OCI-LY7 (cell line): ENCODE measurements around the gene RASGRP3. TPM values are rescaled to one million over a fixed set of nuclear protein-coding genes. Genes with fewer than 3 reads are reported as not detected.
A peak's percentile ranks its signal among the peaks of the same experiment; 100 is the strongest.

Experiments
- Bru-seq: library from RNA; stranded (reverse); fragments of 400-500 nt; gene quantifications from one replicate; lab custom pipeline; 2021; lab: Mats Ljungman, UMichigan
- BruChase-seq, 2 experiments: library from RNA; stranded (reverse); fragments of 400-500 nt; gene quantifications; one replicate each; lab custom pipeline; 2021; lab: Mats Ljungman, UMichigan
- BruUV-seq: library from RNA; stranded (reverse); fragments of 400-500 nt; replicated peaks from 2 replicates; lab custom pipeline; 2021; lab: Mats Ljungman, UMichigan
- CTCF ChIA-PET: fragments of 300-600 bp; sonication (Branson Sonifier 250); formaldehyde crosslinking; loops from one replicate; lab custom pipeline; 2022; ENCODE audit warnings: antibody characterized with exemption; ENCODE audit not compliant: unreplicated experiment; lab: Charles Lee
- POLR2A ChIA-PET: fragments of 300-600 bp; sonication (Branson Sonifier 250); formaldehyde crosslinking; loops from one replicate; lab custom pipeline; 2022; ENCODE audit warnings: antibody characterized with exemption; lab: Charles Lee
- DNase-seq: peaks from one replicate; pipeline ENCODE4 v3.0.0-alpha.2; 2015; ENCODE audit warnings: low spot score
- H2AFZ ChIP-seq: fragments of 200-600 bp; sonication (generic), shearing (Covaris generic); 2 replicates; pipeline ENCODE4 v1.6.1; 2014; ENCODE audit warnings: mild to moderate bottlenecking, antibody characterized with exemption, low read length, moderate library complexity
- H3K27ac ChIP-seq: fragments of 200-600 bp; sonication (generic); 2 replicates; pipeline ENCODE4 v1.5.1; 2014; ENCODE audit warnings: mixed run types, low read depth, mild to moderate bottlenecking, moderate library complexity, low read length, inconsistent platforms; ENCODE audit not compliant: poor library complexity, severe bottlenecking
- H3K36me3 ChIP-seq: fragments of 200-600 bp; sonication (generic); 2 replicates; pipeline ENCODE4 v1.6.1; 2014; ENCODE audit warnings: mild to moderate bottlenecking, antibody characterized with exemption, low read length, moderate library complexity, mixed read lengths; ENCODE audit not compliant: insufficient read depth
- H3K4me1 ChIP-seq: fragments of 200-600 bp; sonication (generic); 2 replicates; pipeline ENCODE4 v1.5.1; 2014; ENCODE audit warnings: mild to moderate bottlenecking, low read length; ENCODE audit not compliant: insufficient read depth, poor library complexity, severe bottlenecking
- H3K4me2 ChIP-seq: fragments of 200-600 bp; sonication (generic); 2 replicates; pipeline ENCODE4 v1.6.1; 2014; ENCODE audit warnings: mild to moderate bottlenecking, low read length
- H3K4me3 ChIP-seq: fragments of 200-600 bp; sonication (generic); 2 replicates; pipeline ENCODE4 v1.5.1; 2014; ENCODE audit warnings: mild to moderate bottlenecking, low read depth, low read length; ENCODE audit not compliant: poor library complexity, severe bottlenecking
- H3K79me2 ChIP-seq: fragments of 200-600 bp; sonication (generic); 2 replicates; pipeline ENCODE4 v1.6.1; 2016; ENCODE audit warnings: low read depth, mild to moderate bottlenecking, low read length, moderate library complexity, mixed read lengths; ENCODE audit not compliant: insufficient read depth
- H3K9me2 ChIP-seq: fragments of 200-600 bp; sonication (generic); 2 replicates; pipeline ENCODE4 v1.6.1; 2016; ENCODE audit warnings: mild to moderate bottlenecking, low read length, mixed read lengths; ENCODE audit not compliant: insufficient read depth
- H3K9me3 ChIP-seq: fragments of 200-600 bp; sonication (generic); 2 replicates; pipeline ENCODE4 v1.6.1; 2014; ENCODE audit warnings: mild to moderate bottlenecking, mixed run types, low read length, mixed read lengths
- H4K20me1 ChIP-seq: fragments of 200-600 bp; sonication (generic); 2 replicates; pipeline ENCODE4 v1.6.1; 2014; ENCODE audit warnings: mild to moderate bottlenecking, antibody characterized with exemption, low read length, moderate library complexity, mixed read lengths; ENCODE audit not compliant: insufficient read depth
- EZH2phosphoT487 ChIP-seq: fragments of 200-600 bp; sonication (generic); IDR thresholded peaks from 2 replicates; pipeline ENCODE4 v1.6.1; 2018; ENCODE audit warnings: low read depth, borderline replicate concordance, mild to moderate bottlenecking, mixed run types, antibody characterized with exemption, low read length, moderate library complexity, mixed read lengths
- intact Hi-C: fragments of 100-400 bp; cut with micrococcal nuclease; formaldehyde crosslinking; loops from one replicate; pipeline ENCODE4 v1.10.0; 2022; ENCODE audit not compliant: unreplicated experiment
- long read RNA-seq: library from polyadenylated mRNA; stranded (forward); transcript quantifications from one replicate; pipeline ENCODE4 v2.0.0, GENCODE V29; 2022
- total RNA-seq, 2 experiments: library from RNA; depleted of rRNA in 1 of 2; stranded (reverse); fragments of >200 nt in 1 of 2; shearing (Covaris generic) in 1 of 2; gene quantifications; 2 replicates each; pipeline ENCODE4 v1.2.3, GENCODE V29; 2014 to 2022
- TF ChIP-seq, protein P1 (sequence below): fragments of 200-600 bp; sonication (generic); conservative IDR thresholded peaks from 2 replicates; pipeline ENCODE4 v1.5.1; 2014; ENCODE audit warnings: mild to moderate bottlenecking, antibody characterized with exemption, low read length, moderate library complexity, mixed read lengths

Gene RASGRP3, protein sequence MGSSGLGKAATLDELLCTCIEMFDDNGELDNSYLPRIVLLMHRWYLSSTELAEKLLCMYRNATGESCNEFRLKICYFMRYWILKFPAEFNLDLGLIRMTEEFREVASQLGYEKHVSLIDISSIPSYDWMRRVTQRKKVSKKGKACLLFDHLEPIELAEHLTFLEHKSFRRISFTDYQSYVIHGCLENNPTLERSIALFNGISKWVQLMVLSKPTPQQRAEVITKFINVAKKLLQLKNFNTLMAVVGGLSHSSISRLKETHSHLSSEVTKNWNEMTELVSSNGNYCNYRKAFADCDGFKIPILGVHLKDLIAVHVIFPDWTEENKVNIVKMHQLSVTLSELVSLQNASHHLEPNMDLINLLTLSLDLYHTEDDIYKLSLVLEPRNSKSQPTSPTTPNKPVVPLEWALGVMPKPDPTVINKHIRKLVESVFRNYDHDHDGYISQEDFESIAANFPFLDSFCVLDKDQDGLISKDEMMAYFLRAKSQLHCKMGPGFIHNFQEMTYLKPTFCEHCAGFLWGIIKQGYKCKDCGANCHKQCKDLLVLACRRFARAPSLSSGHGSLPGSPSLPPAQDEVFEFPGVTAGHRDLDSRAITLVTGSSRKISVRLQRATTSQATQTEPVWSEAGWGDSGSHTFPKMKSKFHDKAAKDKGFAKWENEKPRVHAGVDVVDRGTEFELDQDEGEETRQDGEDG
- total RNA-seq (2014; rRNA removed; shearing (Covaris generic)) (5.1 and 5.3 TPM in 2 replicates), total RNA-seq (2022) (8.7 and 11.2 TPM in 2 replicates), Bru-seq, nascent RNA (percentile 47 among the genes with signal in this experiment), BruChase-seq, experiment 1, labeled RNA remaining after a 6-hour chase (percentile 41 among the genes with signal in this experiment), BruChase-seq, experiment 2, labeled RNA remaining after a 2-hour chase (percentile 45 among the genes with signal in this experiment)
- long read RNA-seq, full-length matches to known transcripts = 10 of 22 reads
- long read RNA-seq, partial matches to known transcripts = 8 of 22 reads
- long read RNA-seq, other reads (novel, unspliced or antisense) = 4 of 22 reads

DNA sequence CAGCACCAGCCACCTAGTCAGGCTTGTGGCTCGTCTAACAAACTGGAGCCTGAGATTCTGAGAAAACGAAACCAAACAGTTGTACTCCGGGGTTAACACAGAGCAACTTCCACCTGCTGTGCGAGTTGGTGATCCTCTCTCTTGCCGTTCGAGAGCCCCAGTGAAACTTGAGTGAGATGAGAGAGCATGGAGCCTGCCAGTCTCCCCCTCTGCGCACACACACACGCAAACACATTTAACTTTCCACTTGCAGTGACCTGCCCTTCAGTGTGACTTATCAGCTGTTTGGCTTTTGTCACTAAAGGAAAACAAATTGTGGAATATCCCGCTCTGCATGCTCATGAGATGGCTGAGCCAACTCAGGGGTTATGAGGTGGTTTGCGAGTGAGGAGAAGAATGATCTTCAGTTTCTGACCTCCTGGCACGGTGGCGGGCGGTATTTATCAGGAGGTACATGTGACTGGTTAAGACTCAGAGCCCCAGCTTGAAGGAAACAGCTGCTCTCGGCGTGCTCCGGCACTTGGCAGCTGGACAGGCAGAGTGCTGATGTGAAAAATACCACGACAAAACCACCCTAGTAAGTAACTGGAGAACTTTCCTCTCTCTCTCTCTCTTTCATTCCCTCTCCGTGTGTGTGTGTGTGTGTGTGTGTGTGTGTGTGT, at the start of gene RASGRP3:
Gene RASGRP3, plus strand, starts transcription at position 519 of the 662 bp plus-strand sequence. CDS start 38,488 bp downstream, outside the sequence.
- Histone ChIP-seq H3K36me3 (no peaks in the 10 kb centered on the region), H3K4me2 (peak within 1 kb of the TSS; percentile 81), H3K79me2 (no peaks in the 10 kb centered on the region), H3K4me3 (peak within 1 kb of the TSS; percentile 72), H4K20me1 (no peaks in the 10 kb centered on the region), H3K9me2 (no peaks in the 10 kb centered on the region), H2AFZ (peak within 1 kb of the TSS; percentile 96), H3K4me1 (peaks cover 36% of the 10 kb centered on the region), H3K9me3 (no peaks in the 10 kb centered on the region), H3K27ac (peak within 1 kb of the TSS; percentile 80)
- BruUV-seq = no TSS peak
- ChIA-PET CTCF (interaction anchor here (0.5 to 1.3 kb wide), 3 partner anchors 99 to 123 kb away, joined by 3 to 7 read pairs (median 3); partner anchors contain the start of gene FAM98A), POLR2A (interaction anchor here (0.6 to 1.8 kb wide), 5 partner anchors 44 to 1368 kb away, joined by 3 to 12 read pairs (median 3); partner anchors contain the start of gene FAM98A)
- no peak for TF ChIP-seq EZH2phosphoT487
- TF ChIP-seq, protein P1, sequence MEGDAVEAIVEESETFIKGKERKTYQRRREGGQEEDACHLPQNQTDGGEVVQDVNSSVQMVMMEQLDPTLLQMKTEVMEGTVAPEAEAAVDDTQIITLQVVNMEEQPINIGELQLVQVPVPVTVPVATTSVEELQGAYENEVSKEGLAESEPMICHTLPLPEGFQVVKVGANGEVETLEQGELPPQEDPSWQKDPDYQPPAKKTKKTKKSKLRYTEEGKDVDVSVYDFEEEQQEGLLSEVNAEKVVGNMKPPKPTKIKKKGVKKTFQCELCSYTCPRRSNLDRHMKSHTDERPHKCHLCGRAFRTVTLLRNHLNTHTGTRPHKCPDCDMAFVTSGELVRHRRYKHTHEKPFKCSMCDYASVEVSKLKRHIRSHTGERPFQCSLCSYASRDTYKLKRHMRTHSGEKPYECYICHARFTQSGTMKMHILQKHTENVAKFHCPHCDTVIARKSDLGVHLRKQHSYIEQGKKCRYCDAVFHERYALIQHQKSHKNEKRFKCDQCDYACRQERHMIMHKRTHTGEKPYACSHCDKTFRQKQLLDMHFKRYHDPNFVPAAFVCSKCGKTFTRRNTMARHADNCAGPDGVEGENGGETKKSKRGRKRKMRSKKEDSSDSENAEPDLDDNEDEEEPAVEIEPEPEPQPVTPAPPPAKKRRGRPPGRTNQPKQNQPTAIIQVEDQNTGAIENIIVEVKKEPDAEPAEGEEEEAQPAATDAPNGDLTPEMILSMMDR = no peak
- peak; percentile 81 for DNase-seq
- intact Hi-C loops = loop anchor here (1.0 to 5.0 kb wide), 2 partner anchors 107 to 121 kb away; partner anchors contain the start of gene FAM98A

DNA sequence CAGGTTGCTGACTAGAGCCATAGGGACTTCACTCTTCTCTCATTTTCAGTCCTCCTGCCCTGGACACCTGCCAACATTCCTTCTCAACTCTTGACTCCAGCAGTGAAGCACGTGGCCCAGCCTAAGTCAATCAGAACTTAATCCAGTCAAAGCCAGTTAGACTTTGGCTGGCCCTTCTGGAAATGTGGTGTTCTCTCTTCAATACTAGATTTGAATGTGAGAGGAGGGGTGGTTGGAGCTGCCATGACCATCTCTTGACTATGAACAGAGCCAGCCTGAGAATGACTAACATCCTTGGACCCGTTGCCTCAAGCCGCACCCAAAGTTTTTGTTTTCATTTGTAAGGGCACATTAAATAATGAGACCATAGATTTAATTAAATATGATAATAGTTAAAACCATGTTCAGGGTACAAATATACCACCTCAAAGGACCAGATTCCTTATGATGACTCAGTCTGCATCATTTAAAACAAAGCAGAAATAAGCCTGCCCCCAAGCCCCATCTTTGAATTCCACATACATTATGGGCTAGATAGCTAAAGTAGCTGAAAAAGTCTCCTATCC, 49.7 kb upstream of the RASGRP3 start:
- CTCF ChIA-PET = no interaction called here
- H3K4me1 ChIP-seq = no peaks in the 10 kb centered on the region
- BruUV-seq = no TSS peak
- H3K27ac ChIP-seq = no peak overlapping the region
- H3K9me2 ChIP-seq = no peaks in the 10 kb centered on the region
- H3K4me2 ChIP-seq = no peak overlapping the region
- no peak for DNase-seq
- no peak overlapping the region for H3K4me3 ChIP-seq
- no peak overlapping the region for H2AFZ ChIP-seq
- H3K79me2 ChIP-seq = no peaks in the 10 kb centered on the region
- intact Hi-C loops = no loop called here
- no peaks in the 10 kb centered on the region for H3K9me3 ChIP-seq
- no peaks in the 10 kb centered on the region for H4K20me1 ChIP-seq
- POLR2A ChIA-PET = no interaction called here
- no peaks in the 10 kb centered on the region for H3K36me3 ChIP-seq
- TF ChIP-seq, protein P1 = no peak
- no peak for TF ChIP-seq EZH2phosphoT487
